Testis (tissue), 2 donors: ENCODE measurements around the gene TERT.

Source experiments
- POLR2A ChIP-seq: fragments of 450-650 bp; IDR thresholded peaks from one replicate; pipeline ENCODE4 v1.6.1; 2017; ENCODE audit warnings: antibody characterized with exemption, mild to moderate bottlenecking, moderate library complexity
- TF ChIP-seq, protein P1 (sequence below), 3 experiments: fragments of 450-650 bp in 2 of 3; fragments of 200-600 bp in 1 of 3; sonication (generic) in 1 of 3; IDR thresholded peaks; one replicate each; pipeline ENCODE4 v1.5.1; 2016 to 2019; ENCODE audit warnings: antibody characterized with exemption in 3 of 3, mild to moderate bottlenecking in 2 of 3, moderate library complexity in 1 of 3

DNA sequence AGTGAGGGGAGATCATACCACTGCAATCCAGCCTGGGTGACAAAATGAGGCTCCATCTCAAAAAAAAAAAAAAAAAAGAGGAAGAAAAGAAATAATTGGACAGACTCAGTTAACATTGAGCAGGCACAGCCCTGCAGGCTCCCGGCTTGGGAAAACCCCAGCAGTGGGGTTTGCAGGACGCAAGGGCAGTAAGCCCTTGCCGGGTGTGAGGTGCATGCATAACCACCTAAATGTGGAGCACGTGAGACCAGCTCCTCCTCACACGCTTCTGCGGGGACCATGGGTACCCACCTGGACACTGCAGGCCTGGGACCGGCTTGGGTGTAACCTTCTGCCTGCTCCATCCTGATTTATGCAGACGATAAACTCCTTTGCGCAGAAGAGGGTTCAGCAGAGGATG, 74.5 kb downstream of the TERT start:
- TF ChIP-seq, protein P1, sequence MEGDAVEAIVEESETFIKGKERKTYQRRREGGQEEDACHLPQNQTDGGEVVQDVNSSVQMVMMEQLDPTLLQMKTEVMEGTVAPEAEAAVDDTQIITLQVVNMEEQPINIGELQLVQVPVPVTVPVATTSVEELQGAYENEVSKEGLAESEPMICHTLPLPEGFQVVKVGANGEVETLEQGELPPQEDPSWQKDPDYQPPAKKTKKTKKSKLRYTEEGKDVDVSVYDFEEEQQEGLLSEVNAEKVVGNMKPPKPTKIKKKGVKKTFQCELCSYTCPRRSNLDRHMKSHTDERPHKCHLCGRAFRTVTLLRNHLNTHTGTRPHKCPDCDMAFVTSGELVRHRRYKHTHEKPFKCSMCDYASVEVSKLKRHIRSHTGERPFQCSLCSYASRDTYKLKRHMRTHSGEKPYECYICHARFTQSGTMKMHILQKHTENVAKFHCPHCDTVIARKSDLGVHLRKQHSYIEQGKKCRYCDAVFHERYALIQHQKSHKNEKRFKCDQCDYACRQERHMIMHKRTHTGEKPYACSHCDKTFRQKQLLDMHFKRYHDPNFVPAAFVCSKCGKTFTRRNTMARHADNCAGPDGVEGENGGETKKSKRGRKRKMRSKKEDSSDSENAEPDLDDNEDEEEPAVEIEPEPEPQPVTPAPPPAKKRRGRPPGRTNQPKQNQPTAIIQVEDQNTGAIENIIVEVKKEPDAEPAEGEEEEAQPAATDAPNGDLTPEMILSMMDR (IDR thresholded peaks at IDR 0.05): no peak
- no peak for TF ChIP-seq POLR2A
